ENCODE measurements around the gene SGTB.
"Not testable (repeated sequence)": the region's sequence is repeated elsewhere in the genome, so short reads cannot be mapped to it uniquely, and the experiment has no call there.

Gene SGTB

GRCh38 chr5:65734921-65735320 lies 13.0 kb upstream of the SGTB start:
- H3K4me3 ChIP-seq (ENCODE audit: low read length), result no peak overlapping the region
- no peak for TF ChIP-seq CTCF (IDR thresholded peaks at IDR 0.05; ENCODE audit: low read depth, low read length)
- no peaks in the 10 kb centered on the region for H4K20me1 ChIP-seq (ENCODE audit: insufficient read depth, low read length)
- no peaks in the 10 kb centered on the region for H3K9me3 ChIP-seq (ENCODE audit: insufficient read depth, low read length)
- no peak overlapping the region for H3K9ac ChIP-seq (ENCODE audit: low read length)
- H3K4me2 ChIP-seq (ENCODE audit: low read length), result peak overlapping the region; percentile 25; the same call in 1 of the 2 replicates
- peaks cover 47% of the 10 kb centered on the region for H3K79me2 ChIP-seq (ENCODE audit: low read length)
- H3K27me3 ChIP-seq (ENCODE audit: low read depth, low read length), result no peaks in the 10 kb centered on the region
- H3K36me3 ChIP-seq (replicated peaks; ENCODE audit: low read depth, low read length), result peaks cover 4% of the 10 kb centered on the region
- H2AFZ ChIP-seq (ENCODE audit: low read depth, low read length), result no peak overlapping the region
- H3K27ac ChIP-seq (ENCODE audit: low read length), result peak overlapping the region; percentile 36; the same call in 1 of the 2 replicates
- H3K4me1 ChIP-seq (ENCODE audit: low read length), result peaks cover 20% of the 10 kb centered on the region

GRCh38 chr5:65734196-65734775 lies 12.4 kb upstream of the SGTB start:
- not testable (repeated sequence) for H3K9ac ChIP-seq (ENCODE audit: low read length); H2AFZ ChIP-seq (ENCODE audit: low read depth, low read length); H3K9me3 ChIP-seq (ENCODE audit: insufficient read depth, low read length); H3K36me3 ChIP-seq (replicated peaks; ENCODE audit: low read depth, low read length); H4K20me1 ChIP-seq (ENCODE audit: insufficient read depth, low read length); H3K27me3 ChIP-seq (ENCODE audit: low read depth, low read length); H3K4me3 ChIP-seq (ENCODE audit: low read length)
- H3K4me2 ChIP-seq (ENCODE audit: low read length), result peak overlapping the region; percentile 25; the same call in 1 of the 2 replicates
- H3K79me2 ChIP-seq (ENCODE audit: low read length), result peaks cover 43% of the 10 kb centered on the region
- H3K4me1 ChIP-seq (ENCODE audit: low read length), result peaks cover 16% of the 10 kb centered on the region
- H3K27ac ChIP-seq (ENCODE audit: low read length), result peak overlapping the region; percentile 36; the same call in 1 of the 2 replicates

- H3K27me3 ChIP-seq (ENCODE audit: low read depth, low read length); H3K4me2 ChIP-seq (ENCODE audit: low read length); H3K4me3 ChIP-seq (ENCODE audit: low read length); H3K9ac ChIP-seq (ENCODE audit: low read length); H3K27ac ChIP-seq (ENCODE audit: low read length); H2AFZ ChIP-seq (ENCODE audit: low read depth, low read length); H3K9me3 ChIP-seq (ENCODE audit: insufficient read depth, low read length); H3K36me3 ChIP-seq (replicated peaks; ENCODE audit: low read depth, low read length); H4K20me1 ChIP-seq (ENCODE audit: insufficient read depth, low read length): not testable (repeated sequence)
- Histone ChIP-seq H3K79me2 (ENCODE audit: low read length) (peaks cover 47% of the 10 kb centered on the region), H3K4me1 (ENCODE audit: low read length) (peaks cover 16% of the 10 kb centered on the region)
Observed at GRCh38 chr5:65732046-65732445, 10.1 kb upstream of the SGTB start.

- Histone ChIP-seq H3K4me2 (ENCODE audit: low read length) (no peak overlapping the region), H2AFZ (ENCODE audit: low read depth, low read length) (no peak overlapping the region)
Observed at GRCh38 chr5:65730910-65731309, 9.0 kb upstream of the SGTB start.

GRCh38 chr5:65728218-65728617 lies 6.3 kb upstream of the SGTB start:
- peaks cover 59% of the 10 kb centered on the region for H3K79me2 ChIP-seq (ENCODE audit: low read length)
- no peaks in the 10 kb centered on the region for H3K9me3 ChIP-seq (ENCODE audit: insufficient read depth, low read length)
- H3K9ac ChIP-seq (ENCODE audit: low read length), result no peak overlapping the region
- H3K27me3 ChIP-seq (ENCODE audit: low read depth, low read length), result no peaks in the 10 kb centered on the region
- peaks cover 11% of the 10 kb centered on the region for H3K4me1 ChIP-seq (ENCODE audit: low read length)
- H3K27ac ChIP-seq (ENCODE audit: low read length), result no peak overlapping the region
- no peaks in the 10 kb centered on the region for H4K20me1 ChIP-seq (ENCODE audit: insufficient read depth, low read length)
- H2AFZ ChIP-seq (ENCODE audit: low read depth, low read length), result no peak overlapping the region
- H3K36me3 ChIP-seq (replicated peaks; ENCODE audit: low read depth, low read length), result peaks cover 5% of the 10 kb centered on the region
- H3K4me2 ChIP-seq (ENCODE audit: low read length), result no peak overlapping the region
- no peak overlapping the region for H3K4me3 ChIP-seq (ENCODE audit: low read length)
- TF ChIP-seq CTCF (IDR thresholded peaks at IDR 0.05; ENCODE audit: low read depth, low read length) (no peak), EZH2phosphoT487 (IDR thresholded peaks at IDR 0.05; ENCODE audit: low read depth) (no peak)

More at GRCh38 chr5:65730910-65731309, 9.0 kb upstream of the SGTB start:
- Histone ChIP-seq H3K27ac (ENCODE audit: low read length) (no peak overlapping the region), H3K4me3 (ENCODE audit: low read length) (no peak overlapping the region), H3K36me3 (replicated peaks; ENCODE audit: low read depth, low read length) (no peaks in the 10 kb centered on the region), H4K20me1 (ENCODE audit: insufficient read depth, low read length) (no peaks in the 10 kb centered on the region), H3K9ac (ENCODE audit: low read length) (no peak overlapping the region), H3K9me3 (ENCODE audit: insufficient read depth, low read length) (no peaks in the 10 kb centered on the region), H3K4me1 (ENCODE audit: low read length) (peaks cover 16% of the 10 kb centered on the region), H3K27me3 (ENCODE audit: low read depth, low read length) (no peaks in the 10 kb centered on the region), H3K79me2 (ENCODE audit: low read length) (peaks cover 47% of the 10 kb centered on the region)
- TF ChIP-seq CTCF (IDR thresholded peaks at IDR 0.05; ENCODE audit: low read depth, low read length), result no peak
- no peak for TF ChIP-seq EZH2phosphoT487 (IDR thresholded peaks at IDR 0.05; ENCODE audit: low read depth)
